Stimulated activated CD8-positive, alpha-beta memory T cell treated with anti-CD3 and anti-CD28 coated beads, Interleukin-2, amount 100 ng/mL, for 48 hours (primary cell): ENCODE data around the gene GXYLT2.

Experiments
- DNase-seq, 2 donors: peaks; one replicate each; pipeline ENCODE4 v3.0.0-alpha.2; 2020; ENCODE audit warnings: low read depth in 2 of 2

The GXYLT2 gene

GRCh38 chr3:73010158-73010557 lies 122.3 kb downstream of the GXYLT2 start:
- no peak for DNase-seq

- no peak for DNase-seq
Measured at GRCh38 chr3:73018298-73018697, 130.5 kb downstream of the GXYLT2 start.

DNA sequence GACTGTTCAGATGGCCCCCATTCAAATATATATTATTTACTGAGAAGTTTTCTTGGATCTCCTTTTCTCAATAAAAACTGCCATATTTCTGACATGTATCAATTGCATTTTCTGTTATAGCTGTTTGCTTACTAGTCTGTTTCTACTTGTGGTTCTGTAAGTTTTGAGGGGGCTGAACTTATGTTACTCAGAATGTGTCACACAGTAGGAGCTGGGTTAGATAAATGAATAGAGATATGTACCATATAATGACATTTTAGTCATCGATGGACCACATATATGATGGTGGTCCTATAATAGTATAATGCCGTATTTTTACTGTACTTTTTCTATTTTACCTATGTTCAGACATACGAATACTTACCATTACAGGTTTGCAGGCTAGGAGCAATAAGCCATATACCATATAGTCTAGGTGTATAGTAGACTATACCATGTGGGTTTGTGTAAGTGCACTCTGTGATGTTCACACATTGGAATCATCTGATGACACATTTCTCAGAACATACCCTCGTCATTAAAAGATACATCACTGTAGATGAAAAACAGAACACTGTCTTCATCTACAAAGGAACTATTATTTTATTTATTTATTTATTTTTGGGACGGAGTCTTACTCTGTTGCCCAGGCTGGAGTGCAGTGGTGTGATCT lies 131.1 kb downstream of the GXYLT2 start:
- DNase-seq = no peak

- no peak for DNase-seq
Measured at GRCh38 chr3:73021301-73021835, 133.5 kb downstream of the GXYLT2 start.

- no peak for DNase-seq
Measured at GRCh38 chr3:73024836-73025235, 137.0 kb downstream of the GXYLT2 start.

DNA sequence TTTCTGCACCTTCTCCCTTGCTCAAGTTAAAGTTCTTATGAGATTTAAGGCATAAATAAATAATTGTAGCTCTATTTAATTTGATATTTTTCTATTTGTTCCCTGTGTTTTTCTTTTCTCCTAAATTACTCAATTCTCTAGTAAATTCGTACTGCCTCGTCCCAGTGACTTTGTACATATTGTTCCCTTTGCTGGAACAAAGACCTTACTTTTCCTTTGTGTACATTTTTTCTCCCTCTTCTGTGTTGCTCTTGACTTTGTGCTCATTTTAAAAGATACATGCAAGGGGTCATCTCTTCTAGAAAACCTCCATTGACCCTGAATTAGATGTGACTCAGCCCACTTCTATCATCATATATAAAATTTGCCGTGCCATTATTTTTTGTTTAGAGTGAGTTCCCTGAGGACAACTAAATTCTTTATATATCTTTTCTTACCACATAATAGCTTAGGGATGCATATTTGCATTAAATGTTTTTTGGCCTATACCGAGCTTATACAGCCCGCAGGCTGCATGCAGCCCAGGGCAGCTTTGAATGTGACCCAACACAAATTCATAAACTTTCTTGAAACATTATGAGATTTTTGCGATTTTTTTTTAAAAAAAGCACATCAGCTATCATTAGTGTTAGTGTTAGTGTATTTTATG lies 138.4 kb downstream of the GXYLT2 start:
- no peak for DNase-seq
